OCI-LY7 (cell line): ENCODE data around the gene CHN2. TPM values are rescaled to one million over a fixed set of nuclear protein-coding genes. Genes with fewer than 3 reads are reported as not detected.

Source experiments
- BruUV-seq: library from RNA; stranded (reverse); fragments of 400-500 nt; replicated peaks from 2 replicates; lab custom pipeline; 2021; lab: Mats Ljungman, UMichigan
- CTCF ChIA-PET: fragments of 300-600 bp; sonication (Branson Sonifier 250); formaldehyde crosslinking; loops from one replicate; lab custom pipeline; 2022; ENCODE audit warnings: antibody characterized with exemption; ENCODE audit not compliant: unreplicated experiment; lab: Charles Lee
- POLR2A ChIA-PET: fragments of 300-600 bp; sonication (Branson Sonifier 250); formaldehyde crosslinking; loops from one replicate; lab custom pipeline; 2022; ENCODE audit warnings: antibody characterized with exemption; lab: Charles Lee
- DNase-seq: peaks from one replicate; pipeline ENCODE4 v3.0.0-alpha.2; 2015; ENCODE audit warnings: low spot score
- H2AFZ ChIP-seq: fragments of 200-600 bp; sonication (generic), shearing (Covaris generic); 2 replicates; pipeline ENCODE4 v1.6.1; 2014; ENCODE audit warnings: mild to moderate bottlenecking, antibody characterized with exemption, low read length, moderate library complexity
- H3K27ac ChIP-seq: fragments of 200-600 bp; sonication (generic); 2 replicates; pipeline ENCODE4 v1.5.1; 2014; ENCODE audit warnings: mixed run types, low read depth, mild to moderate bottlenecking, moderate library complexity, low read length, inconsistent platforms; ENCODE audit not compliant: poor library complexity, severe bottlenecking
- H3K36me3 ChIP-seq: fragments of 200-600 bp; sonication (generic); 2 replicates; pipeline ENCODE4 v1.6.1; 2014; ENCODE audit warnings: mild to moderate bottlenecking, antibody characterized with exemption, low read length, moderate library complexity, mixed read lengths; ENCODE audit not compliant: insufficient read depth
- H3K4me1 ChIP-seq: fragments of 200-600 bp; sonication (generic); 2 replicates; pipeline ENCODE4 v1.5.1; 2014; ENCODE audit warnings: mild to moderate bottlenecking, low read length; ENCODE audit not compliant: insufficient read depth, poor library complexity, severe bottlenecking
- H3K4me2 ChIP-seq: fragments of 200-600 bp; sonication (generic); 2 replicates; pipeline ENCODE4 v1.6.1; 2014; ENCODE audit warnings: mild to moderate bottlenecking, low read length
- H3K4me3 ChIP-seq: fragments of 200-600 bp; sonication (generic); 2 replicates; pipeline ENCODE4 v1.5.1; 2014; ENCODE audit warnings: mild to moderate bottlenecking, low read depth, low read length; ENCODE audit not compliant: poor library complexity, severe bottlenecking
- H3K79me2 ChIP-seq: fragments of 200-600 bp; sonication (generic); 2 replicates; pipeline ENCODE4 v1.6.1; 2016; ENCODE audit warnings: low read depth, mild to moderate bottlenecking, low read length, moderate library complexity, mixed read lengths; ENCODE audit not compliant: insufficient read depth
- H3K9me2 ChIP-seq: fragments of 200-600 bp; sonication (generic); 2 replicates; pipeline ENCODE4 v1.6.1; 2016; ENCODE audit warnings: mild to moderate bottlenecking, low read length, mixed read lengths; ENCODE audit not compliant: insufficient read depth
- H3K9me3 ChIP-seq: fragments of 200-600 bp; sonication (generic); 2 replicates; pipeline ENCODE4 v1.6.1; 2014; ENCODE audit warnings: mild to moderate bottlenecking, mixed run types, low read length, mixed read lengths
- H4K20me1 ChIP-seq: fragments of 200-600 bp; sonication (generic); 2 replicates; pipeline ENCODE4 v1.6.1; 2014; ENCODE audit warnings: mild to moderate bottlenecking, antibody characterized with exemption, low read length, moderate library complexity, mixed read lengths; ENCODE audit not compliant: insufficient read depth
- CTCF ChIP-seq: fragments of 200-600 bp; sonication (generic); conservative IDR thresholded peaks from 2 replicates; pipeline ENCODE4 v1.5.1; 2014; ENCODE audit warnings: mild to moderate bottlenecking, antibody characterized with exemption, low read length, moderate library complexity, mixed read lengths
- EZH2phosphoT487 ChIP-seq: fragments of 200-600 bp; sonication (generic); IDR thresholded peaks from 2 replicates; pipeline ENCODE4 v1.6.1; 2018; ENCODE audit warnings: low read depth, borderline replicate concordance, mild to moderate bottlenecking, mixed run types, antibody characterized with exemption, low read length, moderate library complexity, mixed read lengths
- intact Hi-C: fragments of 100-400 bp; cut with micrococcal nuclease; formaldehyde crosslinking; loops from one replicate; pipeline ENCODE4 v1.10.0; 2022; ENCODE audit not compliant: unreplicated experiment
- total RNA-seq, 2 experiments: library from RNA; depleted of rRNA in 1 of 2; stranded (reverse); fragments of >200 nt in 1 of 2; shearing (Covaris generic) in 1 of 2; gene quantifications; 2 replicates each; pipeline ENCODE4 v1.2.3, GENCODE V29; 2014 to 2022

CHN2 gene
- total RNA-seq, 2 experiments from 2014 or later: not detected

GRCh38 chr7:29287366-29287765 lies 92.8 kb downstream of the CHN2 start:
- intact Hi-C loops: no loop called here
- no peak overlapping the region for H3K4me2 ChIP-seq

GRCh38 chr7:29288181-29289091 lies 93.9 kb downstream of the CHN2 start:
- no peaks in the 10 kb centered on the region for H3K4me1 ChIP-seq
- intact Hi-C loops: no loop called here
- H4K20me1 ChIP-seq: no peaks in the 10 kb centered on the region
- H3K9me2 ChIP-seq: no peaks in the 10 kb centered on the region
- H3K79me2 ChIP-seq: no peaks in the 10 kb centered on the region
- H3K36me3 ChIP-seq: no peaks in the 10 kb centered on the region
- TF ChIP-seq CTCF (no peak), EZH2phosphoT487 (no peak)
- ChIA-PET CTCF (no interaction called here), POLR2A (interaction anchor here (0.6 kb wide), 1 partner anchor 470 kb away, joined by 3 read pairs; no protein-coding TSS in a partner anchor)
- no peaks in the 10 kb centered on the region for H3K9me3 ChIP-seq
- no peak overlapping the region for H3K27ac ChIP-seq
- H3K4me2 ChIP-seq: no peak overlapping the region
- no peak overlapping the region for H2AFZ ChIP-seq
- BruUV-seq: no TSS peak
- no peak for DNase-seq
- no peak overlapping the region for H3K4me3 ChIP-seq

More at GRCh38 chr7:29287366-29287765, 92.8 kb downstream of the CHN2 start:
- H4K20me1 ChIP-seq: no peaks in the 10 kb centered on the region
- H3K79me2 ChIP-seq: no peaks in the 10 kb centered on the region
- no peak overlapping the region for H3K4me3 ChIP-seq
- ChIA-PET POLR2A (no interaction called here), CTCF (no interaction called here)
- no peak overlapping the region for H3K27ac ChIP-seq
- no peaks in the 10 kb centered on the region for H3K36me3 ChIP-seq
- no peak overlapping the region for H2AFZ ChIP-seq
- no peaks in the 10 kb centered on the region for H3K9me3 ChIP-seq
- TF ChIP-seq EZH2phosphoT487: no peak
- H3K4me1 ChIP-seq: no peaks in the 10 kb centered on the region
- no peak for DNase-seq
- no peaks in the 10 kb centered on the region for H3K9me2 ChIP-seq
- BruUV-seq: no TSS peak

- intact Hi-C loops: no loop called here
These were observed 94.8 kb downstream of the CHN2 start for GRCh38 chr7:29289156-29290021.

More at GRCh38 chr7:29289156-29290021, 94.8 kb downstream of the CHN2 start:
- no TSS peak for BruUV-seq
- POLR2A ChIA-PET: no interaction called here
- no peaks in the 10 kb centered on the region for H4K20me1 ChIP-seq
- no peak for DNase-seq
- no peak overlapping the region for H3K4me2 ChIP-seq
- H3K36me3 ChIP-seq: no peaks in the 10 kb centered on the region
- CTCF ChIA-PET: no interaction called here
- no peaks in the 10 kb centered on the region for H3K9me3 ChIP-seq
- no peaks in the 10 kb centered on the region for H3K79me2 ChIP-seq
- H3K9me2 ChIP-seq: no peaks in the 10 kb centered on the region
- TF ChIP-seq EZH2phosphoT487: no peak
- TF ChIP-seq CTCF: no peak
- H3K4me1 ChIP-seq: no peaks in the 10 kb centered on the region
- no peak overlapping the region for H3K4me3 ChIP-seq
- H3K27ac ChIP-seq: no peak overlapping the region
- no peak overlapping the region for H2AFZ ChIP-seq
